PC-9 (cell line): ENCODE results near the gene ACP4.

Experiments
- CTCF ChIP-seq: fragments of 200-600 bp; sonication (generic); conservative IDR thresholded peaks from 2 replicates; pipeline ENCODE4 v1.6.1; 2017; ENCODE audit warnings: mixed run types, antibody characterized with exemption, mild to moderate bottlenecking, moderate library complexity
- EZH2 ChIP-seq: fragments of 200-600 bp; sonication (generic); IDR thresholded peaks from 2 replicates; pipeline ENCODE4 v1.8.0; 2017; ENCODE audit warnings: antibody characterized with exemption, low read depth

GRCh38 chr19:50793558-50794065 is 3.4 kb downstream of the ACP4 start:
- TF ChIP-seq CTCF (no peak), EZH2 (no peak)
